Stromal cell of bone marrow (primary cell): ENCODE measurements around the gene NKD1.

Source experiments
- DNase-seq: peaks from one replicate; pipeline ENCODE4 v3.0.0-alpha.2; 2012; ENCODE audit warnings: low read depth

Gene NKD1

DNA sequence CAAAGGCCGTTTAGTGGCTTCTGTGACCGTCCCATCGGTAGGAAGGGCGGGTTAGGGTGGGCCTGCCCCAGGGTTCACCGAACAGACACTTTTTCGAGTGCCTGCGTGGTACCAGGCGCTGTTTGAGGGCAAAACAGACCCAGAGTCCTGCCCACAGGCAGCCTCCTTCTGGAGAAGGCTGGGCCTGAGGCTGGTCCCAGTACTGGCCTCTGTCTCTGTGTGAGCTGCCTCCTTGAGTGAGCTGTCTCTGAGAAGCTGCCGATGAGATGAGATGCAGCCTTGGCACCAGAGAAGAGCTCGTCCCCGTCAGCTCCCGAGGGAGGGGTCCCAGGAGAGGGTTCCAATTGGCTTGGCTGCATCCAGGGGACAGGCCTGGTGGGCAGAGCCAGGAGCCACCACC, 53.1 kb downstream of the NKD1 start:
- DNase-seq, result no peak

DNA sequence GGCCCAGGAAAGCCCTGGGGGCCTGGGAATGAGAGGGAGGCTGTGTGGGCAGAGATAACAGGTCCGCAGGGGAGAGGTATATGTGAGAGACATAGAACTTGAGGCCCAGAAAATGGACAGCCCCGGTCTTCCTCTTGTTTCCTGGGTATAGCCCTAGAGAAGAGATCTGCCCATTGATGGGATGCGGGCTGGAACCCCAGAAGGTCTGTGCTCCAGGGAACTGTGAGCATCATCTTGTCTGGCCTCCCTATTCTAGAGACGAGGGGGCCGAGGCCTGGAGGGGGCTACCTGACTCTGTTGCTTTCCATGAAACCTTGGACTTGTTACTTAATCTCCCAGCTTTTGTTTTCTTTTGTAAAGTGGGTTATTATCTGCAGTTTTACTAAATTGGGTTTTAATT, 53.9 kb downstream of the NKD1 start:
- no peak for DNase-seq

DNA sequence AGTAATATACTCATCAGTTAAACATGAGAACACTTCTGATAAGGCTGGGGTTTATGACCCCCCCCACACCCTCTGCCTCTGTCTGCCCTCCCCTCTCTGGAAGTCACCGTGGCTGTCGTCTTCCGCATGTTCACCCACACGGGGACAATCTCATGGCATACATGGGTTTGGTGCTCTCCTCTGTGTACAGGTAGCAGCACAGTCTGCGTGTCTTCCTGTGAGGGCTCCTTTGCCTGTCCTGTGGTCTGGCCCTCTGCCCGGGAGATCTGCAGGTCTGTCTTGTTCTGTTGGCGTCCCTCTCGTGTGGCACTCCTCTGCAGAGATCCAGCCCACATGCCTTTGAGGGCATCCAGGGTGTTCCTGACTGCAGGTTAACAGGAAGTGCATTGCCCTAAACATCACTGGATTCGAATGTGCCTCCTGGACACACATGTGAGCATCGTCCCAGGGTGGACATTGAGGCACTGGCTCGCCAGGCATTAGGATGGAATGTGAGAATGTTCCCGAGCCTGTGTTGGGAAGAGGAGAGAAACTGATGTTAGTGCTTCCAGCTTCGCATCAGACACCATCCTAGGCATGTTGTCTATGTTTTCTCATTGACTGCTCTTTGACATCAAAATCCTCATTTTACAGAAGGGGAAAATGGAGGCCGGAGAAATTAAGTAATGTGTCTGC, 54.5 kb downstream of the NKD1 start:
- no peak for DNase-seq

DNA sequence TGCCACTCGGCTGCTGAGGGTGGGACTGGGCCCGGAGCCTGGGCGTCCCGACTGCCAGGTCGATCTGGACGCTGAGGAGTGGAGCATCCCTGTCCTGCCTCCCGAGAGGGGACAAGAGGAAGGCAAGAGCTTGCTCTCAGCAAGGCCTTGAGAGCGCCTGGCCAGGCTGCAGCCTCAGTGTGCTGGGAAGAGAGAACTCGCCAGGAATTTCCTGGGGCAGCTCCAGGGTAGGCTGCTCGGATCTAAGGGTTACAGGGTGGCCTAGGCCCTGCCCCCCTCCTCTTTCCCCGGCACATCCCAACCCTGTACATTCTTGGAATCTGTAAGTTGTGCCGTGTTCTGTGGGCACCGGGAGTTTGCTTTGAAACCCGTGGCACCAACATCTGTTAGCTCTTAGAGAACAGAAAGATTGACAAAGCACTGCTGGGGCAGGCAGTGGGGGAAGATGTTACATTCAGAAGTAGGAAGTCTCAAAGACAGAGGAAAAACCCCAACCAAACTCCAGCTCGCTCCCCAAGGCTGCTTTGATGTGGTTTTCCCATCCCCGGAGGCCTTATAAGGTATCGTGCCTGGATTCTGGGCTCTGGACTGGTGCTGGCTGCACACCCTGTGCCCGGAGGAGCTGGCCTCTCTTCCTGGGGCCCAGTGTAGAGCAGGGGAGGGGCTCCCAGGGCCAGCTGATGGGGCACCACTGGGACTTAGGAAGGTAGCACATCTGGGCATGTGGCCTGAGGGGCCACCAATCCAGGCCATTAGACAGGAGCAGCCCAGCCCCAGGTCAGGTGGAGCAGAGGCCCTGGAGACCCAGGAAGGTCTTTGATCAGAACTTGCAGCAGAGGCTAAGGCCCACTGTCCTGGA, 55.2 kb downstream of the NKD1 start:
- DNase-seq, result no peak

DNA sequence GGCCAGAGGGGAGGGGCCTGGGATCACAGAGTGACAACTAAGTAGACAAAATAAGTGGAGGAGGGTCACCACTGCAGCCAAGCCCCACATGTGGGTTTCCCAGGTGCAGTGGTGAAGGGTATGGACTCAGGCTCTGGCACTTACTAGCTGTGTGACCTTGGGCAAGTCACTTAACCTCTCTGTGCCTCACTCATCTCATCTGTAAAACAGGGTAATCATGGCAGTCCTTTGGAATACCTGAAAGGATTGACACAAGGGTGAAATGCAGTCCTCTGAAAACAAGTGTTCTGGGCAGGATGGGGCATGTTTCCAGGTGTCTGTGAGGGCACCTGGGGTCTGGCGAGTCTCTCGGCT, 55.8 kb downstream of the NKD1 start:
- no peak for DNase-seq

DNA sequence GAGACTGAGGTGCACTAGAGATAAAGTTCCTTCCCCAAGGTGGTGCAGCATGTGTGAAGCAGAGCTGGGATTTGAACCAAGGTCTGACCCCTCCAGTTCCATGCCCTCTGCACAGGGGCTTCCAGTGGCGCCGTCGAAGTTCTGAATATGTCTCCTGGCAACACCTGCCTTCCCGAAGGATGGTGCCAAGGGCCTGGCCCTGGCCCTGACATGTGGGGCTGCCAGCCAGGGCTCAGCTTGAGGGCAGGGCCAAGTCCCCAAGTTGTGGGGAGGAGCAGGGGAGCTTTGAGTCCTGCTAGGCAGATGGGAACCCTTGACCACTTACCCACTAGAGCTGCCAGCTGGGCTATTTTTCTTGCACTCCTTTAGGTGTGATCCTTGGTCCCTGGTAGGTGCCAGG, 56.4 kb downstream of the NKD1 start:
- no peak for DNase-seq

DNA sequence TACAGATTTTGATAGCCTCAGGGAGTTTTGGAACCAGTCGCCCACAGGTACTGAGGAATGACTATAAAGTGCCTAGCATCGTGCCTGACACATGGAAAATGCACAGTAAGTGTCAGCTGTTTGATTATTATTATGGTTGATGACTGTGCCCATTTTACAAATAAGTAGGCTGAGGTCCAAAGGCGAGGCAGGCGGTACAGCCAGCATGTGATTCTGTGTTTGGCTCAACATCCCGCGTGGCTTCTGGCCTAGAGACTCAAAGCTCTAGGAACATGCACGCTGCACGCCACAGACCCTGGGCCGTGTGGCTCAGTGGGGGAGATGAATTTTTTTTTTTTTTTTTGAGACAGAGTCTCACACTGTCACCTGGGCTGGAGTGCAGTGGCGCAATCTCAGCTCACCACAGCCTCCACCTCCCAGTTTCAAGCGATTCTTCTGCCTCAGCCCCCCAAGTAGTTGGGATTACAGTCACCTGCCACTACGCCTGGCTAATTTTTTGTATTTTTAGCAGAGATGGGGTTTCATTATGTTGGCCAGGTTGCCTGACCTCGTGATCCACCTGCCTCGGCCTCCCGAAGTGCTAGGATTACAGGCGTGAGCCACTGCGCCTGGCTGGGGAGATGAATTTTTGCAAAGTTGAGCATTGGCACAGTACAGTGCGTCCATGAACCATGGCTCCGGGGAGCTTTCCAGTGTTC, 57.7 kb downstream of the NKD1 start:
- DNase-seq, result no peak

DNA sequence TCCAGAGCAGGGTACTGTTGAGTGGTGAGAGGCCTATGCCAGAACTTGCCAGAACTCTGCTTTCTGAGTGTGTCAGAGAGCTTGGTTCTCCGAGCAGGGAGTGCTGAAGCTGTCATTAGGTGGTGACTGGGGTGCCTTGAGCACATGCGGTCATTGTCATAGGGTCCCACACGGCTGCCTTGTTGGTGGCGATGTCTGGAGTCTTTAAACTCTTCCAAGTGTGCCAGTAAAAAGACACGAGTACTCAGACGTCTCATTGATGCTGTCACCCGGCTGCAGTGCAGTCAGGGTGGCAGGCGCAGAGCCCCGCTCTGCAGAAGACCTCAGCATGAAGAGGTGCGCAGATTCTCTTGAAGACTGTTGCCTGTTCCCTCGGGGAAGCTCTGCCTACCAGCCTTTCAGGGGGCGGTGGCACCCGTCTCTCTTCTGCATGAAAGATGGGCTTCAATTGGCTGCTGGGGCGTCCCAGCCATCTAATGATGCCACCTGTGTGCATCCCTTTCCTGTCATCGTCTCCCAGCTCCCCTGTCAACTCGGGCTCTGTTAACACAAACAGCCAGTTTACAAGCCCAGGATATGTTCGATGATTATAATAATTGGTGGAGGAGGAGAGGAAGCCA, 58.3 kb downstream of the NKD1 start:
- DNase-seq, result no peak

DNA sequence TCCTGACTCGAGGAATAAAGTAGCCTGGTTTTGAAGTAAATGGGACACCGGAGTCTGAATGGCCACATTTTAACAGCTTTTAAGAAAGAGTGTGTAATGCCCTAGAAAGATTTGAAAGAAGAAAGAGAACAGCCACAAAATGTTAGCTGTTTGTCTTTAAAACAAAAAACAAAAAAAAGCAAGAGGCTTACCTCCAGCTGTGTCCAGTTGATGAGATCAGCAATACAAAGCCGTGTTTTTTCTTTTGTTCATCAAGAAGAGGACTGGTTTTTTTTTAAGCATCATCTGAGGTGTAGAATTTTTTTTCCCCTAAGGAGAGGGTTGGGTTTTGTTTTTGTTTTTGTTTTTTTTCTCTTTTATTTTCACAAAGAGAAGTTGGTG, 58.8 kb downstream of the NKD1 start:
- DNase-seq, result no peak

DNA sequence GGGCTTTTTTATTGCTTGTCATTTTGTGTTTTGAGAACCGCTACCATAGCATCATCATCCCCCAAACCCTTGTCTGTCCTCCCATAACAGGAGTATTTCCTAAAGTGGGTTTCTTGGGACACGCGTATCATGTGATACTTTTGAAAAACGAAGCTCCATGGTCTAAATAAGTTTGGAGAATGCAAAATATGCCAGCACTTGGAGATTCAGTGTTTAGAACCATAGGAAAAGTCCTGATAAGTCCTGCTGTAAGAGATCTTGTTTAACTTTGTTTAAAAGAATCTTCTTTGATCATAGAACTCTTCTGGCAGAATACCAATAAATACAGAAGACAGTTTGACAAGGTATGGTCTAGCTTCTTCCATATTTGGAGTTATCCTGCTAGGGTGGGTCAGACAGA, 59.3 kb downstream of the NKD1 start:
- no peak for DNase-seq

DNA sequence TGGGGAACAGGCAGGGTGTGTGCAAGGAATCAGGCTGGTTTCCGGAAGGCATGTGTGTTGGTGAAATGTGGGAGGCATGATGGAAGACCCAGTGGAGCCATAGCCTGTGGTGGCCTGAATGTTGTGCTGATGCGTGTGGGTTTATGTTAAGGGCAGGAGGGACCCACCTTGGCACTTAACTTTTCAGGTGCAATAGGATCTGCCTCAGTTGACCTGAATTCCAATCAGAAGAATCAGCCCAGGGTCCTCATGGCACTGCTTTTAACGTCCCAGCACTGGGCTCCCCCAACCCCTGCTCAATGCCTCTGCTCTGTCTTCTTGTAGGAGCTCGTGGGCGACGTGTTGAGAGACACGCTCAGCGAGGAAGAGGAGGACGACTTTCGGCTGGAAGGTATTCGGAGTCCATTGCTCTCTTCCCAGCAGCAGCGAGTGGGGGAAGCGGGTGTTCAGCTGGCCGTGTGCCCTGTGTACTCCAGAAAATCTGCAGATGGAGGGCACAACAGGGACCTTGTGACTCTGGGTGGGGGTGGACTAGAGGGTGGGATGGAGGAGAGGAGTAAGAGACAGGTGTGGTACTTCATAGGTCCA, 59.9 kb downstream of the NKD1 start:
- no peak for DNase-seq

DNA sequence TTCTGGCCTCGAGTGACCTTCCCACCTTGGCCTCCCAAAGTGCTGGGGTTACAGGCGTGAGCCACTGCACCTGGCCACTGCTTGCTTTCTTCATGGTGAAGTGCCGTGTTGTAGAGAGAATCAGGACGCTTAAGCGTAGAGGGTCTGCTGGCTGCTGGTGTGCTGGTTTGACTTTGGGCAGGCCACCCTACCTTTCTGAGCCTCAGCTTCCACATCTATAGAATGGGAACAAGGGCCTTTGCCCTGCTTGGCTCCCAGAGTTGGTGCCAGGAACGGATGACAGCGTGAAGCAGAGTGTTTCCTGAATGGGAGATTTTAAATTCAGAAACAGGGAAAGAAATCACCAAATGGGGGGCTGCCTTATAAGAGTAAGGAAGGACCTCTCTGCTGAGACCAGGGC, 60.9 kb downstream of the NKD1 start:
- no peak for DNase-seq

DNA sequence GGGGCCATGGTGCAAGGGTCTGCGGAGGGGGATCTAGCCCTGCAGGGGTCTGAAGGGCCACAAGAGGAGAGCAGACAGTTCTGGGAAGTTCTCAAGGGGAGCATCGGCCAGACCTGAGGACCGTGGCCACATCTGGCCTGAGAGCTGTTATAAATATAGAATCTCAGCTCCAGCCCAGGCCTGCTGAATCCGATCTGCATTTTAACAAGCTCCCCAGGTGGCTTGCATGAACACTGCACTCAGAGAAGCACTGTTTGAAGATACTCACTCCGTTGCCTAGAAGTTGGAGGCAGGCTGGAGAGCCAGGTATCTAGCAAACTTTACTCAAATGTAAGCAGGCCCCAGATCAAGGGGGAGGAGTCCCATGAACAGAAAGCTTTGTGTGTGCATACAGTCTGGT, 61.3 kb downstream of the NKD1 start:
- no peak for DNase-seq

DNA sequence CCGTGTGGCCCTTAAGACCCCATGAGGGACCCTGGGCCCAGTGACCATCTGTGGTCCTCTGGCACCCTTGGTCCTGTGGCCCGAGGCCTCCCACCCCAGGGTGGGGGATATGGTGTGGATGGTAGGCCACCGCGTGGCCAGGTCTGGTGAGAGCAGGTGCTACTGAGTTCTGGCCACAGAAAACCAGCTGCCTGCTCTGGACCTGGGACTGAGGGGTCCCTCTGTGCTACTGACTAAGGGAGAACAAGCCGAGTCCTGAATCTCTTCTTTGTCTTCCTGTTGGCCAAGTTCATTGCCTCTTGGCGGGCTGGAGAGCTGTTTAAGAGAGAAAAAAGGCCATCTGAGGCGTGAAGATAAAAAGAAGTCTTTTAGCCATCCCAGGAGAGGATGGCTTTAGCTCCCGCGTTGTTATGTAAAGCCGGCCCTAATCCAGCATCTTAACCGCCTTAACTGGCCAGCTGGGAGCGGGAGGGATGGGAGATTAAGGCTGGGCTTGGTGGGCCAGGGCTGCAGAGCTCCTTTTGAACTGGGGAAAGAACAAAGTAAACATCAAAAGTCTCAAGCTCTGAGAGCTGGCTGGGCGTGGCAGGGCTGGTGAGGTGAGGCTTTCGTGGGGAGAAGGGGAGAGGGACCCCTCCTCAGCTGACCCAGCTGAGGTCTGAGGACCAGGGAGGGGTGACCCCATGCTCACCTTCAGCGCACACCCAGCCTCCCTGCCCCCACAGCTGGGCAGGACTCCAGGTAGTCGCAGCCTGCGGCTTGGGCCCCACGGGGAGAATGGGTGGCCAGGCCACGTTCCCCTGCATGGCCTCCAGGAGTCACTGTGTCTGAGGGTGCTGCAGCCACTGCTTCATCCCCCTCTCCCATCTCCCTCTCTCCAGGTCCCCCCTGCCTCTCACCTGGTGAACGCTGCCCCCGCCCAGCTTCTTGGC, 62.4 kb downstream of the NKD1 start:
- no peak for DNase-seq

DNA sequence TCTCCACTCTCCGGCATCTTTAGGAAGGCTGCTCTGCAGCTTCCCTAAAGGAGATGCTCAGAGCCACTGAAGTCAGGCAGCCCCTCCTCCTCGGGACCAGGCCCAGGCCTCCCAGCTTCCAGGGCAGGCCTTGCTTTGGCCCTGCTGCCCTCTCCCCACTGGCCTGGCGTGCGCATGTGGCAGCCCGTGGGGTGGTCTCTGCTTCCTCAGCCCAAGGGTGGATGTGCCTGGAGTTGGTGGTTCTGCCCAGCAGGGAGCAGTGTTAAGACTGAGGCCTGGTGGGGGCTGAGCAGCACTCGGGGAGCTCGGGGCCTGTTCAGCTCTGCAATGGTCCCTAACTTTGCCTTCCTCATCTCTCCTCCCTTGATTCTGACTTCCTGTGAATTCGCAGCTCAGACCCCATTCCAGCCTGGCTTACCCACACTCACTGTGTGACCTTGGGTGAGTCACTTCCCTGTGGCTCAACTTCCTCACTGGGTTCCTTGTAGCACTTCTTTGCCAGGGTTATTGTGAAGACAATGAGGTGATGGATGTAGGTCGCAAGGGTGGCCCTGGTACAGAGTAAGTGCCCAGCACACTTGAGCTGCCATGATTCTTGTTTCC, 63.2 kb downstream of the NKD1 start:
- no peak for DNase-seq

DNA sequence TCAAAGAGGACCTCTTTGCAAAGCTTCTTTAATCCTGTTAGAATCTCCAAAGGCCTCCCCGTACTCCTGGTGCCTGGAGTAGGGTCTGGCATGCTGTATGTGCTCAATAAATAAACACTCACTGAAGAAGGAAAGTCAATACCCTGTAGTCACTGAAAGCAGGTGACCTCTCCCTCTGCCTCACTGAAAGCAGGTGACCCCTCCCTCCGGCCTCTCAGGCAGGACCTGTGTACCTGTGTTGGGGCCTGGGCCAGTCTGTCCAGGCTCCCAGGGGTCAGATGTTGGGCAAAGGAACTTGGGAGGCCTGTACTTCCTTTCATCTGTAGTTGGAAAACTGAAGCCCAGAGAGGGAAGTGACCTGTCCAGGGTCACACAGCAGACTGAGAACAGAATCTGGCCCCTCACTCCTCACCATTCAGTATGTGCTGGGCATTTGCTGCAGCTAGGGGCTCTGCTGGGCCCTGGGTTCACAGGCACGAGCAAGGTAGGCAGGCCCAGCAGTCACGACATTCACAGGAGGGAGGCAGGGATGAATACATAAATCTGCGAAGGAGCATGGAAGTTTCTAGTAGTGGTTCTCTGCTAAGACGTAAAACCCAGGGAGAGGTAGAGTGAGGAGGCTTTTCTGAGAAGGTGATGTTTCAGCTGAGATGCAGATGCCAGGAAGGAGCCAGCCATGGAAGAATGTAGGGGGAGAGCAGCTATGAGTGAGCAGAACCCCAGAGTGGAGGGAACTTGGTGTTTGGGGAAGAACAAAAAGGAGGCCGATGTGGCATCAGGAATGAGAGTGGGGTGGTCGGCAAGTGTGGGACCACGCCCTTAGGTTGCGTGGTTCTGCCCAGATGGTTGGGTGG, 64.0 kb downstream of the NKD1 start:
- DNase-seq, result no peak

DNA sequence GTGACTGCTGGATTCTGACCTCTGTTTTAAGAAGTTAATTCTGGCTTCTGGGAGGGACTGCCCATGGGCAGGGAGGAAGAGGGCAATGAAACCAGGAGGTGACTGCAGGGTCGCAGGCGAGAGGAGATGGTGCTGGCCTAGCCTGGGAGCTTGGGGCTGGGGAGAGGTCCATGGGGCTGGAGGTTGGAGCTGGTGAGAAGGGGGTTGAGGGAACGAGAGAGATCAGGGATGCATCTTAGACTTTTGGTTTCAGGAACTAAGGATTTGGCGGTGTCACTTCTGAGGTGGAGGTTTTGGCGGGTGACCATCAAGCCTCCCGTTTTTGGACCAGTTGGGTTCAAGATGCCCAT, 64.6 kb downstream of the NKD1 start:
- DNase-seq, result no peak

DNA sequence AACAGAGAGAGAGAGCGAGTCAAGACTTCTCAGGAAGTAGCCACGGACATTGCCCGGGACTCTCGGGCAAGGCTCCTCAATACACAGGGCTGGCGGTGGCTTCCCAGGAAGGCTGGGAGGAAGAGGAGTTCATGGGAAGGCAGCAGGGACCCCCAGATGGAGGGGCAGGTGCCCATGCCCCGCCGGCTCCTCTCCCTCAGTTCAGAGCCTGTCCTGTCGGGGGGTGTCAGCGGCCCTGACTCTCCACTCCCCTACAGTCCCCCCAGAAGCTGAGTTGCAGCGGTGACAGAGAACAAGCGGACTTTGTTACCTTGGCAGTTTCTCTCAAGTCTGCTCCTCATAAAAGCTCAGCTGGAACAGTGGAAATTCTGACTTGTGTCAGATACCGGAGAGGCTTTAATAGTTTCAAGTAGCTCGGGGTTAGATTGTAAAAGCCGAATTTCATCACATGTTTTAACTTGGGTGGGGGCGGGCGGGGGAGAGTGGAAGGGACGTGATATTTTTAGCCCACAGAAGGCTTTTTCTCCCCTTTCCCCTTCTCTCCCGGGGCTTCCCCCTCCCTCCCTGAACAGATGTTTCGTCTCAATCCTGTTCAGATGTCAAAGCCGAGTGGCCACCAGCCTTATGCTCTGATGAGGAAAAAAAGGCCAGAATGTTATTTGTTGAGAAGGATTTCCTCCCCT, 65.2 kb downstream of the NKD1 start:
- no peak for DNase-seq

DNA sequence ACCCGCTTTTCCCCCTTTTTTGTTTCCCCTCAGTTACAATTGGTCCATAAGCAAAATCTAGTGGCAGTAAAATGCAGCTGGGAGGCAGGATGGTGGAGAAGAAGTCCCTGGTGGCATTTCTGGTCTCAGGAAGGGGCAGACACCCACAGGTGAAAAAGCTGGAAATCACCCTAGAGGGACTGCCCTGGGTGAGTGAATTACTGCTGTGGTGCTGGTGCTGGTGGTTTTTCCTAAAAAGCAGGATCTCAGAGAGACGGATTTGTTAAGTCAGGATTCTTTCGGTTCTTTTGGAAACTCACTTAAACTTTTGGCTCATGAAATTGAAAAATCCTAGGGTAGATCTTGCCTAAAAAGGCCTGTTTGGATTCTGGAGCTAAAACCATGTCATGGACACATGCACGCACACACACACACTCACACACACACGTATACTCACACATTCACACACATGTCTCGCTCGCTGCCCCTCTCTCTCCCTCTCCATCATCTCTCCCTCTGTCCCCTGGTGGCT, 65.8 kb downstream of the NKD1 start:
- DNase-seq, result no peak
